ENCODE results near the gene EXOC3L4.

The EXOC3L4 gene

GRCh38 chr14:103121846-103122584 lies 27.5 kb downstream of the EXOC3L4 start:
- peak; percentile 66 for DNase-seq (ENCODE audit: low spot score)

GRCh38 chr14:103122585-103122946 lies 28.0 kb downstream of the EXOC3L4 start:
- DNase-seq (ENCODE audit: low spot score), result no peak

GRCh38 chr14:103122947-103123633 lies 28.6 kb downstream of the EXOC3L4 start, which contains the start of gene TNFAIP2:
Gene TNFAIP2 (plus strand): TSS chr14:103123461. CDS start chr14:103126458, 2,997 bp downstream.
- DNase-seq (ENCODE audit: low spot score), result peak; percentile 77

GRCh38 chr14:103123634-103124500 lies 29.3 kb downstream of the EXOC3L4 start:
- DNase-seq (ENCODE audit: low spot score), result peak; percentile 66

GRCh38 chr14:103124501-103125001 lies 30.0 kb downstream of the EXOC3L4 start:
- DNase-seq (ENCODE audit: low spot score), result no peak

- DNase-seq (ENCODE audit: low spot score), result no peak
These were observed 30.9 kb downstream of the EXOC3L4 start for GRCh38 chr14:103125098-103126070.

GRCh38 chr14:103126088-103126872 lies 31.8 kb downstream of the EXOC3L4 start:
- no peak for DNase-seq (ENCODE audit: low spot score)

- DNase-seq (ENCODE audit: low spot score), result peak; percentile 87
These were observed 32.4 kb downstream of the EXOC3L4 start for GRCh38 chr14:103126873-103127304.

GRCh38 chr14:103127356-103127755 lies 32.8 kb downstream of the EXOC3L4 start:
- DNase-seq (ENCODE audit: low spot score), result no peak

- DNase-seq (ENCODE audit: low spot score), result no peak
These were observed 33.5 kb downstream of the EXOC3L4 start for GRCh38 chr14:103127861-103128598.

- DNase-seq (ENCODE audit: low spot score), result no peak
These were observed 34.2 kb downstream of the EXOC3L4 start for GRCh38 chr14:103128631-103129300.

- DNase-seq (ENCODE audit: low spot score), result no peak
These were observed 34.9 kb downstream of the EXOC3L4 start for GRCh38 chr14:103129301-103130016.

GRCh38 chr14:103130017-103130764 lies 35.7 kb downstream of the EXOC3L4 start:
- DNase-seq (ENCODE audit: low spot score), result no peak

- no peak for DNase-seq (ENCODE audit: low spot score)
These were observed 36.4 kb downstream of the EXOC3L4 start for GRCh38 chr14:103130965-103131364.

GRCh38 chr14:103131580-103131979 lies 37.1 kb downstream of the EXOC3L4 start:
- DNase-seq (ENCODE audit: low spot score), result no peak

GRCh38 chr14:103132381-103133209 lies 38.1 kb downstream of the EXOC3L4 start:
- DNase-seq (ENCODE audit: low spot score), result no peak
